Measurements from ENCODE around the gene EPN1. TPM values are rescaled to one million over a fixed set of nuclear protein-coding genes. Genes with fewer than 3 reads are reported as not detected.
A peak's percentile ranks its signal among the peaks of the same experiment; 100 is the strongest.

EPN1 gene
- total and polyA plus RNA-seq, 2 of the 13 experiments (the other 11 are each of a cell fraction or from before 2014, with no cell fraction given) = 28.9 to 31.7 TPM

DNA sequence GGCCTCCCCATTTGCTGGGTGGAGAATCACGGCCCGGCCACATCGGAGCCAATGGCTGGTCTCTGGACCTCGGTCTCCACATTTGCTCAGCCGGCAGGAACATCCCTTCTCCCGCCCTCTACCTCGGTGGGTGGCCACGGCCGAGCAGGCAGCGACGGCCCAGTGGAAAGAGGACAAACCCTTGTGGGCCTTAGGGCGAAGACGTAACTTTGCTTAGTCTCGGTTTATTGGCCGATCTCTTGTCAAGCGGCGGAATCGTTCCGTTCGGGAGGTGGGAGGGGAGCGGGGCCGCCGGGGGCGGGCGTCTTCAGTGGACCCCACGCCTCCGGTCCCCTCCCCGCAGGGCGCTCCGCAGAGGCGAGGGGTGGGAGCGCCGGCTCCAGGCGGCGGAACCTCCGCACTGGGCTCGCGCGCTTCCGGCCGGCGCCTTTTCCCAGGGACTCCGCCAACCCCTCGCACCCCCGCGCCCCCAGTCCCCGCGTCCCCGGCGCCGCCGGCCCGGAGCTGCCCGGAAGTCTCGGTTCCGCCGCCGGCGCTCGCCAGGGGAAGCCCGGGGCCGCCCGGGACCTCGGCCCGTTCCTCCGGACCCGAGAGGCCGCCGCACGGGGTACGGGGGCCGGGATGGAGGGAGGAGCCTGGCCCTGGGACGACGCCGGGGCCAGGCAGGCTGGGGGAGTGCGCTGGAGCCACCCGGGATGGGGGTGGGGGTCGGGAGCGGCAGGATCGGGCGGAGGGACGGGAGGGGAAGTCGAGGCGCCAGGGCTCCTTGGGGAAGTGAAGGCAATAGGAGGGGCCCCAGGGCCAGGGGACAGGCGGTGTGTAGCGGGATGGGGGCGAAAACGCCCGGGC is 34.2 kb upstream of the EPN1 start, which contains the start of gene ZNF580 (continued):
- TF ChIP-seq IRF1 (CRISPR knock-in tag; IDR thresholded peaks at IDR 0.05; ENCODE audit: low read depth) (no peak), FIP1L1 (IDR thresholded peaks at IDR 0.05; ENCODE audit: borderline replicate concordance, insufficient read depth, low read depth, low read length) (no peak), POGK (CRISPR knock-in tag; conservative IDR thresholded peaks at IDR 0.05) (0 out of 2 replicates have a peak, but pooled peaks have one; percentile 4), TMF1 (CRISPR knock-in tag; IDR thresholded peaks at IDR 0.05; ENCODE audit: low read depth) (no peak; the same call in 1 of the 2 replicates), ZNF740 (CRISPR knock-in tag; IDR thresholded peaks at IDR 0.05) (0 out of 2 replicates have a peak, but pooled peaks have one; percentile 55), E2F2 (CRISPR knock-in tag; IDR thresholded peaks at IDR 0.05; ENCODE audit: borderline replicate concordance) (no peak), PRMT3 (CRISPR knock-in tag; IDR thresholded peaks at IDR 0.05; ENCODE audit: borderline replicate concordance, low read depth) (no peak), MEF2D (CRISPR knock-in tag; IDR thresholded peaks at IDR 0.05) (no peak), SRSF9 (IDR thresholded peaks at IDR 0.05; ENCODE audit: borderline replicate concordance, insufficient read depth, low read depth, low read length, poor library complexity, severe bottlenecking) (no peak), JUN (CRISPR knock-in tag; IDR thresholded peaks at IDR 0.05) (no peak), SALL1 (CRISPR knock-in tag; IDR thresholded peaks at IDR 0.05) (peak; percentile 34; the same call in 1 of the 2 replicates), SIN3B (IDR thresholded peaks at IDR 0.05; ENCODE audit: low read length) (no peak), ZNF777 (CRISPR knock-in tag; IDR thresholded peaks at IDR 0.05) (peak; percentile 36), FOSL1 (CRISPR knock-in tag; IDR thresholded peaks at IDR 0.05; ENCODE audit: borderline replicate concordance) (0 out of 2 replicates have a peak, but pooled peaks have one; percentile 7), MAZ (IDR thresholded peaks at IDR 0.05; ENCODE audit: borderline replicate concordance, low read depth, low read length) (peak; percentile 80; the same call in 1 of the 2 replicates), MAZ (CRISPR knock-in tag; IDR thresholded peaks at IDR 0.05; ENCODE audit: low read depth) (peak; percentile 84; the same call in 1 of the 2 replicates), RBM22 (optimal IDR thresholded peaks at IDR 0.05; ENCODE audit: low read length) (peak; percentile 14)
- TF ChIP-seq, protein P1, sequence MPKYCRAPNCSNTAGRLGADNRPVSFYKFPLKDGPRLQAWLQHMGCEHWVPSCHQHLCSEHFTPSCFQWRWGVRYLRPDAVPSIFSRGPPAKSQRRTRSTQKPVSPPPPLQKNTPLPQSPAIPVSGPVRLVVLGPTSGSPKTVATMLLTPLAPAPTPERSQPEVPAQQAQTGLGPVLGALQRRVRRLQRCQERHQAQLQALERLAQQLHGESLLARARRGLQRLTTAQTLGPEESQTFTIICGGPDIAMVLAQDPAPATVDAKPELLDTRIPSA (CRISPR knock-in tag; IDR thresholded peaks at IDR 0.05; ENCODE audit: borderline replicate concordance) = no peak
- TF ChIP-seq, protein P2, sequence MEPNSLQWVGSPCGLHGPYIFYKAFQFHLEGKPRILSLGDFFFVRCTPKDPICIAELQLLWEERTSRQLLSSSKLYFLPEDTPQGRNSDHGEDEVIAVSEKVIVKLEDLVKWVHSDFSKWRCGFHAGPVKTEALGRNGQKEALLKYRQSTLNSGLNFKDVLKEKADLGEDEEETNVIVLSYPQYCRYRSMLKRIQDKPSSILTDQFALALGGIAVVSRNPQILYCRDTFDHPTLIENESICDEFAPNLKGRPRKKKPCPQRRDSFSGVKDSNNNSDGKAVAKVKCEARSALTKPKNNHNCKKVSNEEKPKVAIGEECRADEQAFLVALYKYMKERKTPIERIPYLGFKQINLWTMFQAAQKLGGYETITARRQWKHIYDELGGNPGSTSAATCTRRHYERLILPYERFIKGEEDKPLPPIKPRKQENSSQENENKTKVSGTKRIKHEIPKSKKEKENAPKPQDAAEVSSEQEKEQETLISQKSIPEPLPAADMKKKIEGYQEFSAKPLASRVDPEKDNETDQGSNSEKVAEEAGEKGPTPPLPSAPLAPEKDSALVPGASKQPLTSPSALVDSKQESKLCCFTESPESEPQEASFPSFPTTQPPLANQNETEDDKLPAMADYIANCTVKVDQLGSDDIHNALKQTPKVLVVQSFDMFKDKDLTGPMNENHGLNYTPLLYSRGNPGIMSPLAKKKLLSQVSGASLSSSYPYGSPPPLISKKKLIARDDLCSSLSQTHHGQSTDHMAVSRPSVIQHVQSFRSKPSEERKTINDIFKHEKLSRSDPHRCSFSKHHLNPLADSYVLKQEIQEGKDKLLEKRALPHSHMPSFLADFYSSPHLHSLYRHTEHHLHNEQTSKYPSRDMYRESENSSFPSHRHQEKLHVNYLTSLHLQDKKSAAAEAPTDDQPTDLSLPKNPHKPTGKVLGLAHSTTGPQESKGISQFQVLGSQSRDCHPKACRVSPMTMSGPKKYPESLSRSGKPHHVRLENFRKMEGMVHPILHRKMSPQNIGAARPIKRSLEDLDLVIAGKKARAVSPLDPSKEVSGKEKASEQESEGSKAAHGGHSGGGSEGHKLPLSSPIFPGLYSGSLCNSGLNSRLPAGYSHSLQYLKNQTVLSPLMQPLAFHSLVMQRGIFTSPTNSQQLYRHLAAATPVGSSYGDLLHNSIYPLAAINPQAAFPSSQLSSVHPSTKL (CRISPR knock-in tag; IDR thresholded peaks at IDR 0.05) = peak; percentile 21
